GM10266 (cell line): Measurements from ENCODE around the gene DUSP15.

Source experiments
- DNase-seq: peaks from one replicate; pipeline ENCODE4 v3.0.0; 2012; ENCODE audit errors: extremely low spot score
- CTCF ChIP-seq: IDR thresholded peaks from 2 replicates; pipeline ENCODE4 v1.5.1; 2012; ENCODE audit warnings: mild to moderate bottlenecking, low read depth; ENCODE audit not compliant: control insufficient read depth, insufficient read depth; ENCODE audit errors: missing control alignments

Gene DUSP15

GRCh38 chr20:31842471-31843157, 27.7 kb downstream of the DUSP15 start:
- no peak for DNase-seq
- TF ChIP-seq CTCF, result no peak

GRCh38 chr20:31841928-31842327, 28.4 kb downstream of the DUSP15 start:
- TF ChIP-seq CTCF, result no peak
- DNase-seq, result no peak

GRCh38 chr20:31840906-31841816, 29.2 kb downstream of the DUSP15 start:
- no peak for DNase-seq
- TF ChIP-seq CTCF, result no peak

GRCh38 chr20:31839782-31840487, 30.4 kb downstream of the DUSP15 start:
- no peak for TF ChIP-seq CTCF
- DNase-seq, result no peak

GRCh38 chr20:31838646-31839292, 31.6 kb downstream of the DUSP15 start:
- DNase-seq, result no peak
- TF ChIP-seq CTCF, result no peak

GRCh38 chr20:31837896-31838397, 32.4 kb downstream of the DUSP15 start:
- no peak for DNase-seq
- no peak for TF ChIP-seq CTCF
